ENCODE measurements around the gene STRA8.

STRA8 gene

GRCh38 chr7:135258585-135258984 is 24.9 kb downstream of the STRA8 start:
- ATAC-seq (replicated peaks): no peak

GRCh38 chr7:135259702-135260101 is 26.1 kb downstream of the STRA8 start:
- Mint-ChIP-seq H3K4me1 (peaks cover 4 to 8% of the 10 kb centered on the region in 2 donors), H3K9me3 (peaks cover 13 to 18% of the 10 kb centered on the region in 2 donors), H3K27ac (no peak overlapping the region), H3K27me3 (peaks cover 7 to 16% of the 10 kb centered on the region in 2 donors), H3K4me3 (no peak overlapping the region), H3K36me3 (peaks cover 8 to 10% of the 10 kb centered on the region in 2 donors)
- ATAC-seq (replicated peaks): no peak
- no peak for DNase-seq

More at GRCh38 chr7:135258585-135258984, 24.9 kb downstream of the STRA8 start:
- no peak overlapping the region for H3K27ac Mint-ChIP-seq
- peaks cover 7 to 16% of the 10 kb centered on the region in 2 donors for H3K27me3 Mint-ChIP-seq
- no peak for DNase-seq
- peaks cover 5% of the 10 kb centered on the region in 2 donors for H3K36me3 Mint-ChIP-seq
- H3K9me3 Mint-ChIP-seq: peaks cover 6 to 11% of the 10 kb centered on the region in 2 donors
- H3K4me3 Mint-ChIP-seq: no peak overlapping the region
- H3K4me1 Mint-ChIP-seq: peaks cover 15 to 17% of the 10 kb centered on the region in 2 donors

GRCh38 chr7:135260470-135260869 is 26.8 kb downstream of the STRA8 start:
- Mint-ChIP-seq H3K27ac (no peak overlapping the region), H3K4me1 (peaks cover 0 to 4% of the 10 kb centered on the region in 2 donors), H3K27me3 (peaks cover 7 to 16% of the 10 kb centered on the region in 2 donors), H3K4me3 (no peak overlapping the region), H3K9me3 (peaks cover 16 to 18% of the 10 kb centered on the region in 2 donors), H3K36me3 (peaks cover 9 to 10% of the 10 kb centered on the region in 2 donors)
- no peak for DNase-seq
- ATAC-seq (replicated peaks): no peak

- DNase-seq (no peak), ATAC-seq (replicated peaks) (no peak)
- no peak overlapping the region for H3K4me3 Mint-ChIP-seq
- H3K9me3 Mint-ChIP-seq: peaks cover 18 to 20% of the 10 kb centered on the region in 2 donors
- H3K4me1 Mint-ChIP-seq: peaks cover 0 to 4% of the 10 kb centered on the region in 2 donors
- peaks cover 7 to 16% of the 10 kb centered on the region in 2 donors for H3K27me3 Mint-ChIP-seq
- peaks cover 10 to 11% of the 10 kb centered on the region in 2 donors for H3K36me3 Mint-ChIP-seq
- H3K27ac Mint-ChIP-seq: no peak overlapping the region
Measured at GRCh38 chr7:135260930-135261721, 27.5 kb downstream of the STRA8 start.

- Mint-ChIP-seq H3K27me3 (peaks cover 7 to 13% of the 10 kb centered on the region in 2 donors), H3K27ac (no peak overlapping the region), H3K4me3 (no peak overlapping the region), H3K4me1 (peaks cover 0 to 4% of the 10 kb centered on the region in 2 donors), H3K9me3 (peaks cover 18 to 22% of the 10 kb centered on the region in 2 donors), H3K36me3 (peaks cover 10 to 11% of the 10 kb centered on the region in 2 donors)
- DNase-seq: no peak
- ATAC-seq (replicated peaks): no peak
Measured at GRCh38 chr7:135262623-135263320, 29.1 kb downstream of the STRA8 start.

- H3K36me3 Mint-ChIP-seq: peaks cover 10 to 11% of the 10 kb centered on the region in 2 donors
- peaks cover 18 to 22% of the 10 kb centered on the region in 2 donors for H3K9me3 Mint-ChIP-seq
- peaks cover 0 to 4% of the 10 kb centered on the region in 2 donors for H3K4me1 Mint-ChIP-seq
- ATAC-seq (replicated peaks) (no peak), DNase-seq (no peak)
- H3K4me3 Mint-ChIP-seq: no peak overlapping the region
- H3K27ac Mint-ChIP-seq: no peak overlapping the region
- peaks cover 14 to 20% of the 10 kb centered on the region in 2 donors for H3K27me3 Mint-ChIP-seq
Measured at GRCh38 chr7:135263321-135263970, 29.8 kb downstream of the STRA8 start.

- ATAC-seq (replicated peaks): no peak
- no peak overlapping the region for H3K4me3 Mint-ChIP-seq
- H3K27ac Mint-ChIP-seq: no peak overlapping the region
- H3K9me3 Mint-ChIP-seq: peaks cover 18 to 22% of the 10 kb centered on the region in 2 donors
- H3K36me3 Mint-ChIP-seq: peaks cover 10 to 11% of the 10 kb centered on the region in 2 donors
- peaks cover 21 to 26% of the 10 kb centered on the region in 2 donors for H3K27me3 Mint-ChIP-seq
- no peak for DNase-seq
- peaks cover 0 to 4% of the 10 kb centered on the region in 2 donors for H3K4me1 Mint-ChIP-seq
Measured at GRCh38 chr7:135265637-135266036, 32.0 kb downstream of the STRA8 start.

GRCh38 chr7:135269921-135270320 is 36.3 kb downstream of the STRA8 start:
- Mint-ChIP-seq H3K4me3 (no peak overlapping the region), H3K9me3 (peaks cover 5 to 8% of the 10 kb centered on the region in 2 donors), H3K4me1 (peaks cover 0 to 3% of the 10 kb centered on the region in 2 donors), H3K36me3 (peaks cover 3% of the 10 kb centered on the region in 2 donors), H3K27me3 (peaks cover 15 to 17% of the 10 kb centered on the region in 2 donors), H3K27ac (no peak overlapping the region)
- ATAC-seq (replicated peaks) (no peak), DNase-seq (no peak)

GRCh38 chr7:135270577-135271254 is 37.1 kb downstream of the STRA8 start:
- Mint-ChIP-seq H3K27ac (no peak overlapping the region), H3K4me3 (no peak overlapping the region), H3K4me1 (peaks cover 0 to 3% of the 10 kb centered on the region in 2 donors), H3K36me3 (peaks cover 0 to 3% of the 10 kb centered on the region in 2 donors), H3K27me3 (peaks cover 15 to 17% of the 10 kb centered on the region in 2 donors), H3K9me3 (peaks cover 3 to 5% of the 10 kb centered on the region in 2 donors)
- ATAC-seq (replicated peaks) (no peak), DNase-seq (no peak)

GRCh38 chr7:135271255-135271615 is 37.6 kb downstream of the STRA8 start:
- Mint-ChIP-seq H3K4me3 (no peak overlapping the region), H3K27ac (no peak overlapping the region), H3K36me3 (peaks cover 0 to 3% of the 10 kb centered on the region in 2 donors), H3K9me3 (peaks cover 1 to 5% of the 10 kb centered on the region in 2 donors), H3K27me3 (peaks cover 15 to 17% of the 10 kb centered on the region in 2 donors), H3K4me1 (peaks cover 0 to 3% of the 10 kb centered on the region in 2 donors)
- DNase-seq (no peak), ATAC-seq (replicated peaks) (no peak)

GRCh38 chr7:135272303-135272702 is 38.7 kb downstream of the STRA8 start:
- ATAC-seq (replicated peaks): no peak
- H3K27me3 Mint-ChIP-seq: peaks cover 15 to 17% of the 10 kb centered on the region in 2 donors

GRCh38 chr7:135273581-135273980 is 39.9 kb downstream of the STRA8 start:
- ATAC-seq (replicated peaks): no peak
- no peak overlapping the region for H3K27ac Mint-ChIP-seq
- no peak for DNase-seq
- peaks cover 5 to 9% of the 10 kb centered on the region in 2 donors for H3K27me3 Mint-ChIP-seq
- no peak overlapping the region for H3K4me3 Mint-ChIP-seq
- H3K4me1 Mint-ChIP-seq: peaks cover 0 to 3% of the 10 kb centered on the region in 2 donors
- peaks cover 0 to 3% of the 10 kb centered on the region in 2 donors for H3K36me3 Mint-ChIP-seq
- H3K9me3 Mint-ChIP-seq: peaks cover 0 to 5% of the 10 kb centered on the region in 2 donors

More at GRCh38 chr7:135272303-135272702, 38.7 kb downstream of the STRA8 start:
- Mint-ChIP-seq H3K36me3 (peaks cover 0 to 3% of the 10 kb centered on the region in 2 donors), H3K9me3 (peaks cover 0 to 5% of the 10 kb centered on the region in 2 donors), H3K4me3 (no peak overlapping the region), H3K4me1 (peaks cover 0 to 3% of the 10 kb centered on the region in 2 donors), H3K27ac (no peak overlapping the region)
- no peak for DNase-seq

GRCh38 chr7:135274495-135275268 is 41.0 kb downstream of the STRA8 start:
- Mint-ChIP-seq H3K4me1 (peaks cover 3 to 6% of the 10 kb centered on the region in 2 donors), H3K27ac (no peak overlapping the region), H3K36me3 (peaks cover 0 to 3% of the 10 kb centered on the region in 2 donors), H3K27me3 (peaks cover 0 to 5% of the 10 kb centered on the region in 2 donors), H3K9me3 (peaks cover 4 to 5% of the 10 kb centered on the region in 2 donors), H3K4me3 (no peak overlapping the region)
- ATAC-seq (replicated peaks) (peak; percentile 93 to 95), DNase-seq (peak; percentile 64)

Data from stimulated activated naive B cell treated with anti-CD40 and anti-IgM and Interleukin-4, amounts not matched to agents 10 μg/mL and 1 μg/mL and 100 μg/mL, for 72 hours (primary cell).